Prostate gland (tissue), 2 donors: ENCODE results near the gene ZNF581.

Experiments
- CTCF ChIP-seq, 4 experiments: fragments of 200-600 bp in 2 of 4; fragments of 450-650 bp in 2 of 4; sonication (generic) in 2 of 4; IDR thresholded peaks; 1 replicate in 3 of 4; 2 replicates in 1 of 4; pipeline ENCODE4 v1.5.1; 2016 to 2019; ENCODE audit warnings: antibody characterized with exemption in 4 of 4, mild to moderate bottlenecking in 2 of 4, moderate library complexity in 2 of 4
- POLR2A ChIP-seq: fragments of 450-650 bp; IDR thresholded peaks from one replicate; pipeline ENCODE4 v1.6.1; 2016; ENCODE audit warnings: antibody characterized with exemption, mild to moderate bottlenecking
- POLR2AphosphoS5 ChIP-seq: sonication (generic); formaldehyde crosslinking; IDR thresholded peaks from one replicate; pipeline ENCODE4 v1.6.1; 2017; ENCODE audit warnings: antibody characterized with exemption

GRCh38 chr19:55667958-55668357 lies 24.5 kb downstream of the ZNF581 start:
- no peak for TF ChIP-seq CTCF (IDR thresholded peaks at IDR 0.05)
- no peak for TF ChIP-seq POLR2A
- TF ChIP-seq POLR2AphosphoS5 = no peak
